HG03095 (cell line): ENCODE measurements around the gene NANS.
"Not testable (repeated sequence)": the region's sequence is repeated elsewhere in the genome, so short reads cannot be mapped to it uniquely, and the experiment has no call there.

Experiments used
- ATAC-seq: cut with Tn5 transposase; IDR thresholded peaks from one replicate; pipeline ENCODE4 v1.9.1; 2021; ENCODE audit warnings: moderate library complexity; ENCODE audit not compliant: unreplicated experiment

Gene NANS

GRCh38 chr9:98076514-98076890, 20.0 kb downstream of the NANS start:
- not testable (repeated sequence) for ATAC-seq

- ATAC-seq = no peak
Measured at GRCh38 chr9:98078895-98079294, 22.4 kb downstream of the NANS start.

DNA sequence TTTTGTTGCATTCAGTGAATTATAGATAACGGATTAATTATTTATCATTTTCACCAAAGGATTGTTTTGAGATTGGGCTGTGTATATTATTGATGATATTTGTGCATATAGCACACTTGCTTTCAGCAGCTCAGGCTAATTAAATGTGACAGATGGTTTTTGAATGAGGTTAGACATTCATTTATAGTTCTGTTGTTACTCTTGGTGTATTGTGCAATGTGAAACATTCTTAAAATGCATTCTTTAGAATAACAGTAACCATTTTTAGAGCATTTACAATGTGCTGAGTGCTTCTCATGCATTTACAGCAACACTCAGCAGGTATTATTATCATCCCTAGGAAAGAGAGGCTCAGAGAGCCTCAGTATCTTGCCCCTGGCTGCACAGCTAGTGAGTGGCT, 23.8 kb downstream of the NANS start:
- ATAC-seq = no peak

GRCh38 chr9:98080780-98081179, 24.2 kb downstream of the NANS start:
- ATAC-seq = no peak

DNA sequence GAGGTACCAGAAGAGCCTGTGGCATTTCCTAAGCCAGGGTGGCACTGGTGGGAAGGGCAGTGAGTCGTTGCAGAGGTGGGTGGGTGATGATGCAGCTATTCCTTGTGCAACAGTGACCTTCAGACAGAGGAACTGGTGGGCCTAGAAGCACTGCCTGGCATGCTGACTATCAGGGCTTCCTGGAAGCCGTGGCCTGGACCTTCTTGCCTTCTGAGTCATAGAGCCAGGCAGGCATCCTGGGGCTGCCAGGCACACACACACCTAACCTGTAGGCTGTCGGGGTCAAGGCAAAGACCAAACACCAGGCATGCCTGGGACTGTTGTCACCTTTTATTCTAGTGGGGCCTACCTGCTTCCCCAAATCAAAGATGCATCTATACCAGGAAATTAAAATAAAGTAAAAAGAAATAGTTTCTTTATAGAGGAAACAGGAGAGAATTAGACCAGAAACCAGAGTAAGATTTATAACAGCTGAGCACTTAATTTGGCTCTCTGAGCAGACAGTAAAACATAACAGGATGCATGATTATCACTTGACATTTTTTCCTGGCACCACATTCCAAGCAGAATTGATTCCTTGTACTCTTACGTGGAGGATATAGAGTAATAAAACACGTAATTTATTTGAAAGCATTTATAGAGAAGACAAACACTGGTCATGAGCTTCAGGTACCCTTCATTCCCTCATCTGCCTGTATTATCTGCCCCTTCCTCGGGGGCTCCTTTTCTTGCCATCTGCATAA, 25.1 kb downstream of the NANS start:
- no peak for ATAC-seq

GRCh38 chr9:98083061-98083501, 26.5 kb downstream of the NANS start:
- ATAC-seq = no peak

DNA sequence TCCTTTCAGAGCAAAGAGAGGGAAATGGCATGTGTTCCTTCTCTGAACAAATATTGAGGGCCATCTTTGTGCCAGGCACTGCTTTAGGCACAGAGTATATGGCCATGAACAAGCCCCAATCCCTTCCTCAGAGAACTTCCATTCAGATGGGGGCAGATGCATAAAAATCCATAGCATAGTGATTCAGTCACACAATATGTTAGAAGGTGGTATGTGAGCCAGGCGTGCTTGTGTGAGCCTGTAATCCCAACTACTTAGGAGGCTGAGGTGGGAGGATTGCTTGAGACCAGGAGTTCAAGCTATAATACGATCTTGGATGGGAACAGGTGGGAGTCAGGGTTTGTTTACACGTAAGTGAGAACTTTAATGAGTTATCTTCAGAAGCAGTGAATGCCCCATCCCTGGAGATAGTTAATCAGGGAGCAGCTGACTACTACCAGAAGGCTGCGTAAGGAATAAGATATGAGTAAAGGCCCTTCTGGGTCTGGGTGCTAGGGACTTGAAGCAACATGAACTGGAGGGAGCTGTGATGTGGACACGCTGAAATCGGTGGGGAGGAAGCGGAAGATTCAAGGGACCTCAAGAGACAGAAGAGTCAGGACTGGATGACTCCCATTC, 27.1 kb downstream of the NANS start:
- ATAC-seq = no peak

- no peak for ATAC-seq
Measured at GRCh38 chr9:98084396-98084795, 27.9 kb downstream of the NANS start.

DNA sequence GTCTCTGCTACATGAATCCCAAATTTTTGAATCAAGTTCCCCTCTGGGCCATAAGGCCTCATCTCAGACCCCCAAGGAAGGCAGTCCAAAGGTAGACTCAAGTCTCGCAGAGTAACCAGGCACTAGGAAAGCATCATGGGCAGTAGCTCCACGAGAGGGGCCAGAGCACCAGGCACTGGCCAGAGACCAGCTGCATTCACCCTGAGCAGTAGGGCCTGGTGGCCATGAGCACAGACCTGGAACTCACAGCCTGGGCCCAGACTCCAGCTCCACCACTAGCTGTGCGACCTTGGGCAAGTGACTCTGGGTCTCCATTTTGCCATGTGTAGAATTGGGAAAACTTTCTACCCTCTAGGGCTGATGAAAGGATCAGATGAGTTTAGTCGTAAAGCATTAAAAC, 28.5 kb downstream of the NANS start:
- no peak for ATAC-seq

DNA sequence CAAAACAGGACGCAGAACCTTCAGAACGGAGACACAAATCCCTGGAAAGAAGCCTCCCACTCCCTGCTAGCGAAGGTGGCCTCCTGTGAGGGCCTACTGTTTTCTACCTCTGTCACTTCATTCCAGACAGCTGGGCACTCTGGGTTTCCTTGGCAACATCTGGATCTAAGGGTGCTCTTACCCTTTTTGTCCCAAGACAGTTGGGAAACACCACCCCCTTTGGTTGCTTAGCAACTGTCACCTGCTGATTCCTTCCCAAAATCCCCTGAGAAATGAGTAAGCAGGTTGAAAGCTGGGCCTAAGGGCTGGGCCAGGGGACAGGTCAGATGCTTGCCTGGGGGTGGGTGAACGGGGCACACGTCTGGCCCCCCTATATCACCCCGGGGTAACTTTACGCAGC, 29.4 kb downstream of the NANS start:
- ATAC-seq = no peak

- ATAC-seq = no peak
Measured at GRCh38 chr9:98086461-98086860, 29.9 kb downstream of the NANS start.

- no peak for ATAC-seq
Measured at GRCh38 chr9:98087420-98088354, 31.2 kb downstream of the NANS start.

- ATAC-seq = not testable (repeated sequence)
Measured at GRCh38 chr9:98090674-98091073, 34.1 kb downstream of the NANS start.

GRCh38 chr9:98091735-98092612, 35.4 kb downstream of the NANS start:
- ATAC-seq = no peak

DNA sequence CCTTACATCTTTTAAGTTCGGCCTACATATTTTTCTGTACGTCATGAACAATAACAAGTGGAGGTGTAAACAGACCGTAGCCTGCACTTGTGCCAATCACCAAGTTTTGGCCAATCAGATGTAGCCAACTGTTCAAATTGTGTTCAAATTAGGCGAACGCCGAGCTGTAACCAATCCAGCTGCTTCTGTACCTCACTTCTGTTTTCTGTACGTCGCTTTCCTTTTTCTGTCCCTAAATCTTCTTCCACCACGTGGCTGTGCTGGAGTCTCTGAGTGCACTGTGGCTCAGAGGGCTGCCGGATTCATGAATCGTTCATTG, 36.0 kb downstream of the NANS start:
- no peak for ATAC-seq

- no peak for ATAC-seq
Measured at GRCh38 chr9:98094316-98094715, 37.8 kb downstream of the NANS start.

- ATAC-seq = no peak
Measured at GRCh38 chr9:98094851-98095250, 38.3 kb downstream of the NANS start.

- no peak for ATAC-seq
Measured at GRCh38 chr9:98095401-98095800, 38.9 kb downstream of the NANS start.

- no peak for ATAC-seq
Measured at GRCh38 chr9:98096091-98096490, 39.6 kb downstream of the NANS start.

- no peak for ATAC-seq
Measured at GRCh38 chr9:98097836-98098235, 41.3 kb downstream of the NANS start.

DNA sequence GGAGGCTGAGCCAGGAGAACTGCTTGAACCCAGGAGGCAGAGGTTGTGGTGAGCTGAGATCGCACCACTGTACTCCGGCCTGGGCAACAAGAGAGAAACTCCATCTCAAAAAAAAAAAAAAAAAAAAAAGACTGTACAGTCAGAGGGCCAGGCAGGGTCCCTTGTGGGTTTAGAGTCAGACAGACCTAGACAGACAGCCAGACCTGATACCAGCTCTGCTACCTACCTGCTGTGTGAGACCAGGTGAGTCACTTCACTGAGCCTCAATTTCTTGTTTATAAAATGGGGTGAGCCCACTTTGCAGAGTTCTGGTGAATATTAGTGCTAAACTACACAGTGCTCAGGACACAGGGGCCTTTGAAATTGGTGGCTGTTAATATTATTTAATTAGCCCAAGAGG, 42.8 kb downstream of the NANS start:
- no peak for ATAC-seq
